Endometrium (tissue), 2 donors: ENCODE data around the gene TRIP12.
A peak's percentile ranks its signal among the peaks of the same experiment; 100 is the strongest.
"Not testable (repeated sequence)": the region's sequence is repeated elsewhere in the genome, so short reads cannot be mapped to it uniquely, and the experiment has no call there.

Experiments used
- FAIRE-seq: peaks from 2 replicates; lab custom pipeline; 2012; peaks lifted over from hg19 to GRCh38; lab: Jason Lieb, UNC
- donor health status: control.
- donor health status: control.

The TRIP12 gene

GRCh38 chr2:229831805-229832509 lies 89.9 kb downstream of the TRIP12 start:
- no peak for FAIRE-seq

GRCh38 chr2:229825476-229825875 lies 96.3 kb downstream of the TRIP12 start:
- no peak for FAIRE-seq

GRCh38 chr2:229821316-229821715 lies 100.5 kb downstream of the TRIP12 start:
- no peak for FAIRE-seq

- FAIRE-seq: no peak
These were observed 103.6 kb downstream of the TRIP12 start for GRCh38 chr2:229818230-229818629.

DNA sequence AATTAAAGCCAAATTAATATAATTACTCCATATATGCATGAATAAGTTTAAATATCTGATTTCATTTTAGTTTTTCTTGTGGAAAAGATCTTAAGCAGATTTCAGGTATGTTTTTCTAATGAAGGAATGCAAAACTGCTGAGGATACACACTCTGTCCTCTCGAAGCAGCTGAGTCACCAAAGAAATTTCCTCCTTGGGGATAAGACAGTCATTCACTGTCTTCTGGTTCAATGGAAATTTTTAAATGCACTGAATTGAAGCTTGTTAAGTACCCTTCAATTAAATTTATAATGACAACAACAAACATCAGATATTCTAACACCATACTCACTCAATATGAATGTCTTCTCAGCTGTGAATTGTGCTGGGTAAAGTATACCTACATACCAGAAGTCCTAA lies 106.0 kb downstream of the TRIP12 start:
- FAIRE-seq: no peak

DNA sequence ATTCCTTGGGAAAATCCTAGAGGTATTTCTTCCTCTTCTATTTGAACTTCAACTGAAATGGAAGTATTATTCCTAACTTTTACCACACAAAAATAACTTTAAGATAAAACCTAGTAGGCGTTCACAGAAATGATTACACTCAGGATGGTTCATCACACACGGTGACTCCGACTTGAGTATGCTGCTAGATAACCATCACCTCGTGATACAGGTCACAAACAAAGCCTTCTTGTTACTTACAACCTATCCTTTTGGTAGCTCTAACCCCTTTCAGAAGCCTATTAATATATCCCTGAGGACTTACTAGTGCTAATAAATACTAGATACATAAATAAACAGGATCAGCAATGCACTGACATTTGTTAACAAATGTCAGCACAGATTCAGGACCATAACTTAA lies 106.5 kb downstream of the TRIP12 start:
- no peak for FAIRE-seq

DNA sequence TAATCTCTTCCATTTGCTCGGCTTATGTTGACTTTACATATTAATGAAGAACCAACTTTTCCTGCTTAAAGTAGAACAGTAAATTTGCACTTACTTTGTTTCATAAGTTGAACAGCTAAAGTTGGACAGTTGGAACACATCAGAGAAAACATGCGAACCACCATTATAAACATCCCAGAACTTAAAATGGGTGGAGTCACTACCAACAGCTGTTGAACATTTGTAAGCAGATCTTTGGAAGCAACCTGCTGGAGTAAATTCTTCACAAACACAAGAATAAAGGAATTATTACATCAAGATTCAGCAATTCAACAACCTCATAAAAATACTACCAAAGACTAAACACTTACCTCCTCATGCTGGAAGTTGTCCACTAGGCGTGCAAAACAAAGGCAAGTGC lies 111.0 kb downstream of the TRIP12 start:
- peak; percentile 96 for FAIRE-seq

DNA sequence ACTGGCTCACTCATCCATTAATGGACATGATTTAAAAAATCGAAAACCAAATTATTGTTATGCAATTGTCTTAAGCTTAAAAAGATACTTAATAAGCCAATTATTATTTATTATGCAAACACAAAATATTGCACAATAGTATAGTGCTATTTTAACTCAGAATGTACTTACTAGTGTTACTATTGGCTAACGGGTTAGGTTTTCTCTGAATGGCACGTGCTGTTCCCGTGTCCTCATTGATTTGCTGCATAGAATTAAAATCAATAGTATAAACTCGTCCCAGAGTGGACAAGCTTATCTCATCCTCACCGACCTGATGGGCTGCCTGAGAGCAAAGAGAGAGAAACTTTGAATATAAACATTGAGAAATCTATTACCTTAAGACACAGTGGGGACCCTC lies 116.2 kb downstream of the TRIP12 start:
- FAIRE-seq: no peak

GRCh38 chr2:229802785-229803184 lies 119.0 kb downstream of the TRIP12 start:
- FAIRE-seq: no peak

DNA sequence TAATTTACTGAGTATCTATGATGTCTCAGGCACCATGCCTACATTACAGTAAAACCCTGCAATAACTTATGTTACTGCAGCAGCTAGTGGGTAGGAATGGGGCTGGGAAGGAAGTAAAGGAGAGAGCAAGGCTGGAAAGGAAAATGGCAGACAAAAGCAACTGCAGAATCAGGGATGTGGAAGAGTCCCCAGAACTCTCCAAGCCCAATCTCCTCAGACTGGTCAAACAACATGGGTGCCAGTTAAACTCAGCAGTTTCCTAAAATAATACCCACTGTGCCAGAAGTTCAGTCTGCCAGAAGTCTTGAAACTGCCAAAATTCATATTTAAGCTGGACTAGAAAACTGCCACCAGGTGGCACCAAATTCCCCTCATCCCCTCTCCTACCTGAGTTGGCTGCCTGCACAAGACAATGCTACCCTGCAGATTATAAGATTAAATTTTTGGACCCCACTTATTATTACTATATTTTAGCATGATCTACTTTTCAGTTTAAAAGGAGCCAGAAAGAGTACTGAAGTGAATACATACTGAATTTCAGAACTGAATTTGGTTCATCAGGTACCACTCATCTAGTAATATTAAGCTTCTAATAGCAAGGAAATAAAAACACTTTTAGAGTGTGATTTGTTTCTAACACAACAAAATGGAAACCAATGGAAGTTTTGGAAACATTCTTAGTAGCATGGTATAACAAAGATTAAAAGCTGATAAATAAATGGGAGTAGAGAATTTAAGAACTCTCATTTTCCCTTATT lies 120.6 kb downstream of the TRIP12 start:
- peak; percentile 41 for FAIRE-seq

DNA sequence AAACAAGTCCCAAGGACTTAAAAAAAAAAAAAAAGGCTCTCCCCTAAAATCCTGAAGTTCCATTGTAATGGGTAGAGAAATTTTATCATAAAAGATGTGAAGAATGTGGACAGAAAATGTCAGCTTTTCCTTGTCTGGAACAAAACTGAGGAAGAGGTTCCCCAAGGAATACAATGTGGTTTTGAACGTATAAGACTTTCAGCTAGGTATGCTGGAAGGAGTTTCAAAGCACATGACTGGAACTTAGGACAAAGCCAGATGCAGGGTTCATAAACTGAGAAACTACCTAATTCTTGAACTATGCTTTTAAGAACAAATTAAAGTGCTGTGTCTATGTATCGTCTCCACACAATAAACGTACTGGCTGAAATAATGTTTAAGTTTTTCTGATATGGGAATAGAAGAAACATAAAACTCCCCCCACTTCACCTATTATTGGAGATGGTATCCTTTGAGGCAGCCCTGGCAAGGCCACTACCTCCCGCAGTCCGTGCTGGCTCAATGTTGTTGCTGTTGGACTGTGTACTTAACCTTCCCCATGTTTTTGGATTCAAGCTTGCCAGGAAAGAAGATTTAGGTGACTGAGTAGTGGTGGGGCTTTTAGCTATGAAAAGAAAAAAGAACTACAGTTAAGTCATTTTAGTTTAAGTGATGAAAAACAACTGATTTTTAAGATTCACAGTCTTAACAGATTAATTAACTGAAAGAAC lies 123.2 kb downstream of the TRIP12 start:
- FAIRE-seq: no peak

DNA sequence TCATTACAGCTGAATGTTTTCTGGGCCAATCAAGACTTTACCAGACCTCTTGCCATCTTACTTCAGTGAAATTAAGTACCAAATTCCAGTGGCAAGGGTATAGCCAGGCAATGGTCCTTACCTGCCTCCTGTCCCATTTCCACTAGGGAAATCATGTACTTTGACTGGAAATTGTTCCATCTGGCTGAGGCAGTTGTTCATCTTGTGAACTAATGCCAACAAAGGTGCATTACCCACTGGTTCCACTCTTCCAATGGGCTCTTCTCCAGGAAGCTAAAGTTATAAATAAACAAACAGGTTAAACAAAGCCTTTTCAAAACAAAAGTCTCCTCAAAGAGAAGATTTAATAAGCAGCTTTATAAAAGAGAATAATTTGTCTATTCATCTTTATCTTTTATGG lies 126.8 kb downstream of the TRIP12 start:
- FAIRE-seq: no peak

DNA sequence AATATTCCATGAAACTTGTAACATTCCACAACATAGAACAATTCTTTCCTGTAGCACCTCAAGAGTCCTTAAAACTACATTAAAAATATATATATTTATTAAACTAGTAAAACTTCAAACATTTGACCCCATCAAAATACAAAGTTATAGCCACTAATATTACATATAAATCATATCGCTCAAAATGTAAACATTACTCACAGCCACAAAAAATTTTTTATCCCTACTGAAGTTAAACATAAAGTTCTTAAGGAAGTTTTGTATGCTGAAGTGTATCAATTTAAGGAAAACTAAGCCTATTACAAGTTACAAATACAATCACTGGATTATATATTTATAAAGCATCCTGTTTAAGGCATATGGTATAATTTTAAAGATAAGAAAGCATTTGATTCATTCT lies 127.2 kb downstream of the TRIP12 start:
- no peak for FAIRE-seq

DNA sequence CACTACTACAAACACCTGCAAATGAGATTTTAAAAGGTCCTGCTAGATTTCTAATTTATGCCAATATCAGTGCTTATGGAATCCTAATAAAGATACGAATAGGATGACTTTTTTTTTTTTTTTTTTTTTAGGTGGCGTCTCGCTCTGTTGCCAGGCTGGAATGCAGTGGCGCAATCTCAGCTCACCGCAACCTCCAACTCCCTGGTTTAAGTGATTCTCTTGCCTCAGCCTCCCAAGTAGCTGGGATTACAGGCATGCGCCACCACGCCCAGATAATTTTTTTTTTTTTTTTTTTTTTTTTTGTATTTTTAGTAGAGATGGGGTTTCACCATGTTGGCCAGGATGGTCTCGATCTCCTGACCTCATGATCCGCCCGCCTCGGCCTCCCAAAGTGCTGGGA lies 135.5 kb downstream of the TRIP12 start:
- FAIRE-seq: not testable (repeated sequence)

GRCh38 chr2:229784791-229785190 lies 137.0 kb downstream of the TRIP12 start:
- FAIRE-seq: no peak

- FAIRE-seq: no peak
These were observed 138.6 kb downstream of the TRIP12 start for GRCh38 chr2:229783108-229783721.

DNA sequence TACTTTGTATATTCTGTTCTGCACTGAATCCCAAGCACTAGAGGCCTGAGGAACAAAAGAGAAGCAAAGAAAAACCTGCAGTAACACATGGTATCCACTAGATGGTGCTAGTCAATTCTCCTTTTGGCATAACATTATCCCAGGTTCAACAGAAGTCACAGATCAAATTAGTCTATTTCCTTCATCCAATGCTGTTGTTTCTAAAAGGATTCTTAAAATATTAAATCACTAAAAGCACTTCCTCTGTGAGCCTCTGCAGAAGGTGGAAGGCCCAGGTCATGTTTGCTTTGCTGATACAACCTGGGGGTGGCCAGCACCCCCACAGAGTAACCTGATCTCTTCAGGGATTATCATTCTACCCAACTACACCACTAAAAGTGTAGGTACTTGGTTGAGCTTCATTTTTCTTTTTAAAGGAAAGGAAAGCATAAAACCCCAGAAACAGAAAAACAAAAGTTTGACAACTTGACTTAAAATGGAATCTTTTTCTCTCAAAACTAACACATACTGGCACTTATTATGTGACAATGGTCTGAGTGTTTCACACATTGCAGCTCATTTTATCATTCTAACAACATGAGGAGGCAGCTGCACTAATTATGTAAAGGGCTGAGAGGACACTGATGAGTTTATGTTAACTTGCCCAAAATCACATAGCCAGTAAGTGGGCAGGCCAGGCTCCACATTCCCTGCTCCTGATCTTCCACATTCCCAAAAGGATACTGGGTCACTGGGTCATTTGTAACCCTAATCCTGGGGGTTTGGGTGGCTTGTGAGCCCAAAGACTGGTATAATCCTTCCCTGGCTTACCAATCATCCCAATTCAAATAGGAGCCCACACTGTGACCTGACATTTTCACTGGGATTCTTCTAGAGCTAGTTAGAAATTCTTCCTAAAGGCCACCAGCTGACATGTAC lies 140.7 kb downstream of the TRIP12 start:
- peak; percentile 64 for FAIRE-seq

DNA sequence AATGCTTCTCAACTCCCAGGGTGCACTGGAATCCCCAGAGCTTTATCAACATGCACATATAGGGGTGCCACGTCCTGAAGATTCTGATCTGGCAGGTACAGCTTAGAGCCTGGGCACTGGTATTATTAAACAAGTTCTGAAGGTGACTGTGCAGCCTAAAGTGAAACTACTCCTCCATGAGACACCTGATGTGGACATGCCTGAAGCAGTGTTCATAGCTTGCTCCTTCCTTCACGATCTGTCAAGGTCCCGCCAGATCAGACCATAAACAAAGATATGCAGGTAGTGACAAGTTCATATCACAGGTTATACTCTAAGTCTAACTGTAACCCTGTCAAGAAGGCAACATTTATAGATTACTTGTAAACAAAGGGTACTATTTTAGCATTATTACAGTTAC lies 142.2 kb downstream of the TRIP12 start:
- FAIRE-seq: no peak

GRCh38 chr2:229777716-229778115 lies 144.1 kb downstream of the TRIP12 start:
- no peak for FAIRE-seq

DNA sequence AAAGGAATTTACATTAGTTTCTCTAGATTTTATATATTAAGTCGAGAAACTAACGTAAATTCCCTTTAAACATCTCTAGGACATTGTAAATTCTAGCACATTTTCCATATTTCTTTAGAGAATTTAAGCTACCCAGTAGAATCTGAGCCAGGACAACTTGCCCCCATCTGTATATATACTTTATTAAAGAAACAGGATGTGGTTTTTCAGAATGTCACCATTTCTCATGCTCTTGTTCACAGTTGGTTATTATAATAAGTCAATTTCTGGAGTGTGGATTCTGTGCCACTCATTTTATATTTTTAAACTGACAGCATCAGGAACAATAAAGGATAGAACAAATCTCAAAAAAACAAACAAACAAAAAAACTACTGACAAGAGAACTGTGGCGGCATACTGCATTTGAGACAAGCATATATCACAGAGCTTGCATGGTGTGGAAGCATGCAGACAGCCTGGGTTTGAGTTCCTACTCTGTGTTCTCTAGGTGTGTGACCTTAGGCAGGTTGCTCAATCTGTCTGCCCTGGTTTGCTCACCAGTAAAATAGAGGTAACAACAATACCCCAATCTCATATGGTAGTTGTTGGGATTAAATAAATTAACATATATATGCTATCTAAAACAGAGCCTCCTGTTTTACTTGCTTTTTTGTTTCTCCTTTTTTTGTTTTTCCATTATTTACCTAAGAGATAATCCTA lies 146.0 kb downstream of the TRIP12 start:
- FAIRE-seq: no peak

DNA sequence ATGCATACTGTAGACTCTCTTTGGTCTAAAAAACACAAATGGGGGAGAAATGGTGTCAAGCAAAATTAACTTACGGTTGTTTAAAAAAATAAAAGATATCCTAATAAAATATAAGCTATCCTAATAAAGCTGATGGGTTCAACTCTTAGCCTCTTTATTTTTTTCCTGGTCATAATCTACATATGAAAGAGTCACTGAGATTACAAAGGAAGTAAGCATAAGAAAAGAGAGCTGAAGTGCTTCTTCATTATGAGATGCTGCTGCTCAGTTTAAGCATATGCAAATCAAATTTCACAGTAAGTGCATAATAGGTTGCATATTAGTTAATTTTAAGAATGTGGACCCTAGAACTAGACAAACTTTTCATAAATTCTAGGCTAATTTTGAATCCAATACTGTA lies 147.6 kb downstream of the TRIP12 start:
- FAIRE-seq: no peak
